Uterus (tissue), 2 donors: ENCODE results near the gene PCDHA4.

ENCODE experiments used
- CTCF ChIP-seq, 4 experiments: fragments of 200-600 bp in 2 of 4; fragments of 450-650 bp in 2 of 4; sonication (generic) in 2 of 4; IDR thresholded peaks; one replicate each; pipeline ENCODE4 v1.5.1; 2016 to 2019; ENCODE audit warnings: antibody characterized with exemption in 4 of 4, mild to moderate bottlenecking in 2 of 4, moderate library complexity in 1 of 4
- POLR2A ChIP-seq, 2 donors: fragments of 450-650 bp; IDR thresholded peaks; one replicate each; pipeline ENCODE4 v1.6.1; 2016; ENCODE audit warnings: antibody characterized with exemption in 2 of 2, mild to moderate bottlenecking in 1 of 2, moderate library complexity in 1 of 2

- TF ChIP-seq CTCF (IDR thresholded peaks at IDR 0.05) (no peak), POLR2A (IDR thresholded peaks at IDR 0.05) (no peak)
Measured at GRCh38 chr5:140791089-140791488, 15.8 kb upstream of the PCDHA4 start.
